Ovary (tissue), 9 donors: ENCODE results near the gene HIP1. TPM values are rescaled to one million over a fixed set of nuclear protein-coding genes. Genes with fewer than 3 reads are reported as not detected.
A peak's percentile ranks its signal among the peaks of the same experiment; 100 is the strongest.

Experiments used
- DNase-seq, 5 donors: peaks; one replicate each; pipeline ENCODE4 v3.0.0-alpha.2; 2019 to 2020
- H3K27ac ChIP-seq, 2 donors: fragments of 200-600 bp; one replicate each; pipeline versions ENCODE4 v1.5.1 to v1.8.0; 2019 to 2022
- H3K27me3 ChIP-seq: fragments of 200-600 bp; one replicate; pipeline ENCODE4 v1.8.0; 2022
- H3K36me3 ChIP-seq: fragments of 200-600 bp; sonication (generic); one replicate; pipeline ENCODE4 v1.5.1; 2019
- H3K4me1 ChIP-seq: one replicate; pipeline ENCODE4 v1.8.1; 2013; ENCODE audit warnings: mild to moderate bottlenecking, moderate library complexity; ENCODE audit not compliant: insufficient read depth
- H3K4me3 ChIP-seq: fragments of 200-600 bp; sonication (generic); one replicate; pipeline ENCODE4 v1.5.1; 2017
- H3K9me3 ChIP-seq, 2 donors: fragments of 200-600 bp in 1 of 2; sonication (generic) in 1 of 2; one replicate each; pipeline versions ENCODE4 v1.5.1 to v1.8.1; 2013 to 2019; ENCODE audit warnings: mild to moderate bottlenecking in 1 of 2, moderate library complexity in 1 of 2
- EP300 ChIP-seq: sonication (generic); formaldehyde crosslinking; IDR thresholded peaks from one replicate; pipeline ENCODE4 v1.6.1; 2017; ENCODE audit warnings: antibody characterized with exemption
- POLR2A ChIP-seq: fragments of 450-650 bp; IDR thresholded peaks from one replicate; pipeline ENCODE4 v1.6.1; 2017; ENCODE audit warnings: antibody characterized with exemption, mild to moderate bottlenecking, moderate library complexity
- WGBS, 3 donors: extraction: QIAGEN DNeasy Blood & Tissue Kit in 1 of 3; methylation state at CpG; one replicate each; pipeline versions ENCODE4 v1.1.5 to v1.1.7; 2013 to 2017; 5-methylcytosine and 5-hydroxymethylcytosine counted together
- intact Hi-C, 4 donors: fragments of 100-400 bp; cut with DNase I; formaldehyde crosslinking; loops; one replicate each; pipeline versions ENCODE4 v1.11.0 to v1.15.1; 2022 to 2023
- polyA plus RNA-seq, 2 donors: library from polyadenylated mRNA; stranded (reverse); fragments of 200-250 nt in 1 of 2; fragments of 350-450 nt in 1 of 2; fragmentation: Illumina TruSeq in 1 of 2; extraction: RNeasy Lipid Tissue Mini Kit (QIAGEN cat#74804) in 1 of 2; gene quantifications; one replicate each; pipeline ENCODE4 v1.2.3, GENCODE V29; 2013 to 2014
- total RNA-seq, 7 donors: library from RNA; depleted of rRNA in 2 of 7; stranded (reverse); fragments of >200 nt in 2 of 7; fragmentation: NEBNext Ultra II Directional in 3 of 7; extraction: Animal tissue kit (Norgen Biotek cat#: 25700) in 3 of 7; gene quantifications; one replicate each; pipeline versions ENCODE4 v1.1.0 to v1.2.4, GENCODE V29; 2016 to 2023
- TF ChIP-seq, protein P1 (sequence below), 3 donors: fragments of 450-650 bp in 2 of 3; fragments of 200-600 bp in 1 of 3; IDR thresholded peaks; one replicate each; pipeline versions ENCODE4 v1.5.1 to v1.8.0; 2016 to 2022; ENCODE audit warnings: antibody characterized with exemption in 3 of 3, mild to moderate bottlenecking in 1 of 3
- donor health status: DM: no; HTN: no; CAD: no; lungs with moderate emphysema.
- donor health status: DM: no; HTN: no; CAD: no.
- donor health status: Bipolar disorder and iron deficiency.
- donor health status: DM: yes; HTN: yes; CAD: no.
- donor health status: DM: no; HTN: no; CAD: no.
- donor health status: DM: yes; HTN: yes; CAD: no.

Gene HIP1
- total and polyA plus RNA-seq, 9 donors: 9.4 to 31.4 (median 16.8) TPM

DNA sequence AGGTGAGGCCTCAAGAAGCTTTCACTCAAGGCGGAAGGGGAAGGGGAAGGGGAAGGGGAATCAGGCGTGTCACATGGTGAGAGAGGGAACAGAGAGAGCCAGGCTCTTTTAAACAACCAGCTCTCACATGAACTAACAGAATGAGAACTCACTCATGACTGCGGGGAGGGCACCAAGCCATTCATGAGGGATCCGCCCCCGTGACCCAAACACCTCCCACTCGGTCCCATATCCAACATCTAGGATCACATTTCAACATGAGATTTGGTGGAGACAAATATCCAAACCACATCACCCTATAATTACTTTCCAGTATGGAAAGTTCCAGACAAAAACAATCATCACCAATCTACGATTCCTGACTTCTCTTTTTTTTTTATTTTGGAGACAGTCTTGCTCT, 22.9 kb downstream of the HIP1 start:
- no peaks in the 10 kb centered on the region for H3K9me3 ChIP-seq
- H3K4me3 ChIP-seq: no peak overlapping the region
- H3K27ac ChIP-seq: no peak overlapping the region
- TF ChIP-seq POLR2A (no peak), EP300 (no peak)
- TF ChIP-seq, protein P1, sequence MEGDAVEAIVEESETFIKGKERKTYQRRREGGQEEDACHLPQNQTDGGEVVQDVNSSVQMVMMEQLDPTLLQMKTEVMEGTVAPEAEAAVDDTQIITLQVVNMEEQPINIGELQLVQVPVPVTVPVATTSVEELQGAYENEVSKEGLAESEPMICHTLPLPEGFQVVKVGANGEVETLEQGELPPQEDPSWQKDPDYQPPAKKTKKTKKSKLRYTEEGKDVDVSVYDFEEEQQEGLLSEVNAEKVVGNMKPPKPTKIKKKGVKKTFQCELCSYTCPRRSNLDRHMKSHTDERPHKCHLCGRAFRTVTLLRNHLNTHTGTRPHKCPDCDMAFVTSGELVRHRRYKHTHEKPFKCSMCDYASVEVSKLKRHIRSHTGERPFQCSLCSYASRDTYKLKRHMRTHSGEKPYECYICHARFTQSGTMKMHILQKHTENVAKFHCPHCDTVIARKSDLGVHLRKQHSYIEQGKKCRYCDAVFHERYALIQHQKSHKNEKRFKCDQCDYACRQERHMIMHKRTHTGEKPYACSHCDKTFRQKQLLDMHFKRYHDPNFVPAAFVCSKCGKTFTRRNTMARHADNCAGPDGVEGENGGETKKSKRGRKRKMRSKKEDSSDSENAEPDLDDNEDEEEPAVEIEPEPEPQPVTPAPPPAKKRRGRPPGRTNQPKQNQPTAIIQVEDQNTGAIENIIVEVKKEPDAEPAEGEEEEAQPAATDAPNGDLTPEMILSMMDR (IDR thresholded peaks at IDR 0.05): no peak
- no peaks in the 10 kb centered on the region for H3K36me3 ChIP-seq
- H3K4me1 ChIP-seq: peaks cover 7% of the 10 kb centered on the region
- WGBS, 3 donors: 85 to 88% (median 85%) methylated on average over 7 of the region's 7 CpGs
- intact Hi-C loops: no loop called here
- H3K27me3 ChIP-seq: no peaks in the 10 kb centered on the region
- peak in 1 of 5 donors; percentile 2 for DNase-seq

DNA sequence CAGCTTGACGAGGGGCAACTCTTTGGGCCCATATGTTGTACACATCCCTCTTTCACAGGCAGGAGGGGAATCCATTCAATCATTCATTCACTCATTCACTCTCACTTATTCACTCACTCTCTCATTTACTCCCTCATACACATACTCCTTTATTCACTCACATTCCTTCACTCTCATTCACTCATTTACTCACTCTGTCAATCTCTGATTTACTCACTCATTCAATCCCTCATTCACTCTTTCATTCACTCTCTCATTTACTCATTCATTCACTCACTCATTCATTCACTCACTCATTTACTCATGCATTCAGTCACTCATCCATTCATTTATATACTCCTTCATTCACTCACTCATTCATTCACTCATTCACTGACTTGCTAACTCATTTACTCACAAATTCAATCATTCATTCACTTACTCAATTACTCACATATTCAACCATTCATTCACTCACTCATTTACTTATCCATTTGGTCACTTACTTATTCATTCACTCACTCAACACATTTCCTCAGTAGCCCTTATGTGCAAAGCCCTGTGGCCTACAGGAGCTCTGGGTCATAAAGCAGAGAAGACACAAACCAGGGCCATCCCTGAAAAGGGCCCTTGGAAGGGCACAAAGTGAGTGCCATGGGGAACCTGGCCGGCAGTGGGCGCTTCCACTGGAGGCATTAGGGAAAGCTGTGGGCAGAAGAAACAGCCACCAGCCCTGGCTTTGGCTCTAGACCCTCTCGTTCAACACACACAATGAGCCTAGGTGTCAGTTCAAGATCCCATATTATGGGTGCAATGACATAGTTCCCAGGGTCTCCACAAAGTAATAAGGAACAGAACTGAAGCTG, 26.0 kb downstream of the HIP1 start:
- no peak for TF ChIP-seq POLR2A
- TF ChIP-seq, protein P1 (IDR thresholded peaks at IDR 0.05): no peak
- TF ChIP-seq EP300: no peak
- no peak for DNase-seq
- Histone ChIP-seq H3K27me3 (no peaks in the 10 kb centered on the region), H3K4me3 (no peak overlapping the region), H3K27ac (peak overlapping the region in 1 of 2 donors; percentile 33), H3K36me3 (no peaks in the 10 kb centered on the region), H3K9me3 (no peaks in the 10 kb centered on the region), H3K4me1 (peaks cover 7% of the 10 kb centered on the region)
- WGBS, 3 donors: 74 to 81% (median 79%) methylated on average over 4 of the region's 4 CpGs
- intact Hi-C loops: no loop called here

DNA sequence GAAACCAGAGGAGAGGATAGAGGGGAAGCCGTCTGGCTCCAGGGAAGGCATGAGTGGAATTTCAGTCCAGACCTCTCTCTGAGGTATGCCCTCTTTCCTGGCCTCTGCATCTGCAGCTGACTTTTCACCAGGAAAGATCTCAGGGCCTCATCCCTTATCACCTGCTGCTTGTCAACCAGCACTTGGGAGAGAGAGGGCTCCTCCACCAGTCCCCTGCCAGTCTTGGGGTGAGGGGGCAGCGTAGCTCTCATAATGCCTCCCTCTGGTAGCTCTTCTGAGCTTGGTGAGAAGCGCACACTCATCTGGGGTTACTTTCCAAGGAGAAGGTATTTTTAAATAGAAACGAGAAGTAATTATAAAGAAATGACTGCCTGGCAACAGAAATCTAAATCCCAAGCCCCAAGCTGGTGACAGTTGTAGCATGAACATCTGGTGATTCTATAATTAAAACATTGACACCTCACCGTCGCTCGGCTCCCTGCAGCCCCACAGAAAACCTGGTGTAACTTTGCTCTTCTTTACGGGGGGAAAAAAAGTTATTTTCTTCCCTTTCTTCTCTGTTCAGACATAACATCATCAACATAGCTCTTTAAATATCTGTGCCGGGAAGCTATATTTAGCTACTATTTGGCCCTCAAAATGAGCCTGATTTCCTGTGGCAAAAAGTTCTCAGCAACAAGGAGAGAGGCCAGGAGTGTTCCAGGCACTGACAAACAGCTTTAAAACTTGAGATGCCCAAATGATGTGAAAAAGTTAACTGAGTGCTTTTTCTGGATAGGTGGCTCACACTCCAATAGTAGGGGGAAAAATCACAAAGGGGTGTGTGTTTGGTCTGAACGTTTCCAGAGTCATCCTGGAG, 26.9 kb downstream of the HIP1 start:
- Histone ChIP-seq H3K27ac (peak overlapping the region in 1 of 2 donors; percentile 33), H3K4me1 (peaks cover 7% of the 10 kb centered on the region), H3K27me3 (no peaks in the 10 kb centered on the region), H3K36me3 (no peaks in the 10 kb centered on the region), H3K4me3 (no peak overlapping the region), H3K9me3 (no peaks in the 10 kb centered on the region)
- DNase-seq: no peak
- TF ChIP-seq POLR2A (no peak), EP300 (no peak)
- TF ChIP-seq, protein P1 (IDR thresholded peaks at IDR 0.05): no peak
- 10 to 17% (median 12%) methylated on average over 10 of the region's 10 CpGs for WGBS, 3 donors
- intact Hi-C loops: no loop called here

DNA sequence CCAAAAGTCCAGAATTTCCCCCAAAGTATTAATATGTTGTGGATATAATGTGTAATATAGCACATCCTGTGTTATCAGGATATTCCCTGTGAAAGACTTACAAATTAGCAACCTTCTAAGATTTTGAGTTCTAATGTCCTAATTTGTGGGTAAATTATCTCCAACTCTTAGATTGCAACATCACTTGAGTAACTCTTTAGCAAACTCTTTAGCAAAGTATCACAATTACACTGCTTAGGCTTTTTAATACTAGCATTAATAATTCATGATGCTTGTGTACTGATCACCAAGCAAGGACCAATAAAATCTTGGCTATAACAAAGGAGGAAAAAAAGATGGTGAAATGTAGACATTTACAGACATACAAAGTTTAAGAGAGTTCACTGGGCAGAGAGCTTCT, 27.7 kb downstream of the HIP1 start:
- Histone ChIP-seq H3K27ac (no peak overlapping the region), H3K9me3 (no peaks in the 10 kb centered on the region), H3K4me1 (peaks cover 7% of the 10 kb centered on the region), H3K36me3 (no peaks in the 10 kb centered on the region), H3K27me3 (no peaks in the 10 kb centered on the region), H3K4me3 (no peak overlapping the region)
- DNase-seq: no peak
- TF ChIP-seq EP300 (no peak), POLR2A (no peak)
- TF ChIP-seq, protein P1 (IDR thresholded peaks at IDR 0.05): no peak
- intact Hi-C loops: no loop called here
